Activated T-cell treated with anti-CD3 and anti-CD28 coated beads for 4 hours (primary cell): ENCODE results near the gene MBD2.
A peak's percentile ranks its signal among the peaks of the same experiment; 100 is the strongest.

Source experiments
- DNase-seq: peaks from one replicate; pipeline ENCODE4 v3.0.0-alpha.2; 2020

The MBD2 gene

DNA sequence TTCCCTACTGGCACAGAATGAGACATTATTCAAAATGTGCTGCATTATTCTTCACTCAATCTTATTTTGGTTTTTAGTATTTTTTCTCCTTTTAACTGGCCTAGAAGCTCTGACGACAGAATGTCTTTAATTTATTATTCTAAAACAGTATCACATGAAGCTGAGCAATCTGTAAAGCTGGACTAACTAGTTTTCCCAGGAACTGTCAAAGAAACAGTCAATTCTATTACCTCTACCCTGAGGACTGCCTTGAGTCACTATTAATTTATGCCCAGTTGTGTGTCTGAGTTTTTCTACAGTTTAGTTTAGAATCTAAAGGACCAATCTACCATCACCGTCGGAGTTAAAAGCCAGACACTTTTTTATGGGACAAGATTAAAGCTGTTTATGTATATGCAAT is 31.6 kb downstream of the MBD2 start:
- no peak for DNase-seq

- no peak for DNase-seq
These were observed 32.1 kb downstream of the MBD2 start for GRCh38 chr18:54192415-54192814.

GRCh38 chr18:54191352-54191751 is 33.1 kb downstream of the MBD2 start:
- DNase-seq: no peak

GRCh38 chr18:54187372-54187771 is 37.1 kb downstream of the MBD2 start:
- no peak for DNase-seq

DNA sequence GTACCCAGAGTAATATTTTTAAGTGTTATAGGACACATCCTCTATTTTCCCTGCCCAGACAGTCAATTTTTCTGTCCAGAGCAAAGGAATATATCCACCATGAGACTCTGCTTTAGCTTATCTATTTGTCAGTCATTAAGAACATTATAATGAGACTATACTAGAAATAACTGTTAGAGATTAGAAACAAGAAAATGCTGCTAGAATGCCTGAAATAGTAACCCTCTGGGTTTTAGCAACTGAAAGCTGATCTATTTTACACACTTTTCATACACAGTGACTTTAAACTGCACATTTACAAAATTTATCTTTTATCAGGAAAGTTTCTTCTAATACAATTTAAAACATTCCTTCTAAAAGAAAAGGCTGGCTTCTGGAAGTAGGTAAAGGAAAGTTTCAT is 39.6 kb downstream of the MBD2 start:
- DNase-seq: no peak

DNA sequence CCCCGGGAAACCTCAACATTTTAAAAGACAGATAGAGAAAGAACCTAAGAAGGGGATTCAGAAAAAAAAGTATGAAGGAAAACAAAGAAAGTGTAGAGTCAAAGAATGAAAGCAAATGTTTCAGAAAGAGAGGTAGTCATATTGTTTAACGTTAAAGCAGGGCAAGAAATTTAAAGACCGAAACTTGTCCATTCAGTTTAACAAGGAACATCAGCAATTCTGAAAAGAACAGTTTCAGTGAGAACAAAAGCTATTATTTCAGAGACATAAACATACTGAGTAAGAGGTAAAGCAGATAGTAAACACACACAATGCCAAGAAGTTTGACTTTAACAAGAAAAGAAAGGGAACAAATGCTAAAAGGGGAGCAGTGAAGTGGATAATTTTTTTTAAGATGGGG is 41.1 kb downstream of the MBD2 start:
- no peak for DNase-seq

DNA sequence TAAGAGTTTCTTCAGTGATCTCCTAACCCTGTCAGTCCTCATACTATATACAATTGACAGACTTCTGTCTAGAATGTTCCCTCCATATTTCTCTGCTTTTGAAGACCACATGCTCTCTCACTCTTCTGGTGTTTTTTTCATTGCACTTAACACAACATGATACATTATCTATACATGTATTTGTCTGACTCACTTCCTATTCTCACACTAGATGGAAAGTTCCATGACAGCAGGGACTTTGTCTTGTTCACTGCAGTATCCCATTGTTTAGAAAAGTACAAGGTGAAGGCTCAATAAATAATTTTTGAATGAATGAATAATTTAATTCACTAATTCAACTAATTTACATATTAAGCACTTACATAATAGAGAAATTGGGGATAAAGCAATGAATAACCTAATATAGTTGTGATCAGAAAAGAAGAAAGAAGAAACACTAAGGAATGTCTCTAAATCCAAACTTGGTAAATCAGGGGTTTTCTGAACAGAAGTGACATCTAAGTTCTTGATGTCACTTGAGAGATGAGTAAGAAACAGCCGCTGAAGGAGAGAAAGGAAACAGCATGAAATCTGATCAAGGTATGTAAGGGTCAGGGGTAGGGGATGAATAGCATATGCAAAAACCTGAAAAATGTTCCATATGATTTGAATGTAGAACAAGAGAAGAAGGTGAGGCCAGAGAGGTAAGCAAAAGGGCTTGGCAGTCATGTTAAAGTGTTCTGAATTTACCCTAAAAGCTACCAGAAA is 42.4 kb downstream of the MBD2 start:
- no peak for DNase-seq

GRCh38 chr18:54173980-54174630 is 50.4 kb downstream of the MBD2 start:
- DNase-seq: no peak

- DNase-seq: no peak
These were observed 51.2 kb downstream of the MBD2 start for GRCh38 chr18:54173250-54173649.

- DNase-seq: no peak
These were observed 54.8 kb downstream of the MBD2 start for GRCh38 chr18:54169431-54170403.

- no peak for DNase-seq
These were observed 59.0 kb downstream of the MBD2 start for GRCh38 chr18:54165450-54165849.

GRCh38 chr18:54163453-54163852 is 61.0 kb downstream of the MBD2 start:
- DNase-seq: no peak

- no peak for DNase-seq
These were observed 62.0 kb downstream of the MBD2 start for GRCh38 chr18:54162431-54162830.

DNA sequence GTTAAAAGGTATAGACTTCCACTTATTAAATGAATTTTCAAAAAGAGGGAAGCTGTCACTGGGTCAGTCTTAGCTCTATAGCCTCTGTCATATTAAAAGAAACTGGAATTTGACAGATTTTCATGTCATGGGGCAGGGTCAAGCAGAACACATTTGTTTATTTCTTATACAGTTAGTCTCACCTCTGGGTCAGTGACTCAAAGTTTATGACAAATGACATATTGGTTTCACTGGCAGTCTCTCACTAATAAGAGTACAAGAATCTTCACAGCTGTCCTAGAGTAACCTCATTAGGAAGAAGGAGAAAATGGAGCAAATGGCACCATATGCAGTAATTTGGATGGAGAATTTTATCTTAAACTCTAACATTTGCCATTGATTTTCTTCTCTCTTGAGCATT is 63.2 kb downstream of the MBD2 start:
- DNase-seq: no peak

DNA sequence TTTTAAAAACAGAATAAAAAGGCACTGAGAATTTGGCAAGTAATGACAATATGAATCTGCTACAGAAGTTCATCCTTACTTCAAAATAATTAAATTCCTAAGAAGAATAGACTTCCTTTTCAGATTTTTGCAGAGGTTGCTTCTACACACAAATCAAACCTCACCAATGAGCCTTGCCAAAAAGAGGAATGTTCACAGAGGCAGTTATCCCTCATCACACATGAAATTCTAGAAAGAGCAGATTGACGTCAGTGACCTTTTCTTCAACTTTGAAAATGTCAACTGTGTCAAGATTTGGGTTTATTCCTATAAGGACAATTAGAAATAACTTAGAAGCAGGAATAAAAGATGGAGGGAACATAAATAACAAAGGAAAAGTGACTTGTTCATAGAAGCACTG is 64.6 kb downstream of the MBD2 start:
- DNase-seq: no peak

- DNase-seq: no peak
These were observed 66.7 kb downstream of the MBD2 start for GRCh38 chr18:54157646-54158385.

GRCh38 chr18:54155412-54155811 is 69.1 kb downstream of the MBD2 start:
- DNase-seq: no peak

DNA sequence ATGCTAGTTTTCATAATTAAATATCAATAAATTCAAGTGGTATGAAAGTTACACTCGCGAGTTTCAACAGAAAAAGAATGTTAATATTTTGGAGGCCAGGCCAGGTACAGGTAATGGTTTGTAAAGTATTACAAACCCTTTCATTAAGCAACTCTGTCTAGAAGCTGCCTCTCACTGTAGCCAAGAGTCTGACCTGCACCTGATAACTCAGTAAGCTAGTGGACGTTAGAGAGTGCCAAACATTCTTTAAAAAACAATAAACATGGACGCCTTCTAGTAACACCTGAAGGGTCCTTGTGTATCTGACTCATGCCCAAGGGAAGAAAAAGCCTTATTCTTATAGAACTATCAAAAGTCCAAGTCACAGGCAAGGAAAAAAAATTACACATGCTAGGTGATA is 70.2 kb downstream of the MBD2 start:
- DNase-seq: no peak

DNA sequence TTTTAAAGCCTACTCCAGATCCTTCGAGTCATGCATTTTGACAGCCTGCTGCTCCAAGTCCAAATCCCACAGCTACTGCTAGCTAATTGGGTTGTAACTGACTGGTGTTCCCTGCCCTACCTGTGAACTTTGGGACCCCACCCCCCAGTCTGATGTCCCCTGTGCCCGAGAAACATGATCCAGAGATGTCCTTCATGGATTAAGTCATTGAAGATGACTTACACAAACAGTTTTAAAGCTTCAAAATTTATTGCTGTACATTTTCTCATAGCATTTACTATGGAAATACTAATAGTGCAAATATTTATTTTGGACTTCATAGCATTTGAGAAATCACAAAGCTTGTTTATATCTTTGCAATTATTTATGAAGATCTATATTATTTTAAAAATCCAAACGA is 73.1 kb downstream of the MBD2 start:
- no peak for DNase-seq

GRCh38 chr18:54150226-54150625 is 74.2 kb downstream of the MBD2 start:
- no peak for DNase-seq

DNA sequence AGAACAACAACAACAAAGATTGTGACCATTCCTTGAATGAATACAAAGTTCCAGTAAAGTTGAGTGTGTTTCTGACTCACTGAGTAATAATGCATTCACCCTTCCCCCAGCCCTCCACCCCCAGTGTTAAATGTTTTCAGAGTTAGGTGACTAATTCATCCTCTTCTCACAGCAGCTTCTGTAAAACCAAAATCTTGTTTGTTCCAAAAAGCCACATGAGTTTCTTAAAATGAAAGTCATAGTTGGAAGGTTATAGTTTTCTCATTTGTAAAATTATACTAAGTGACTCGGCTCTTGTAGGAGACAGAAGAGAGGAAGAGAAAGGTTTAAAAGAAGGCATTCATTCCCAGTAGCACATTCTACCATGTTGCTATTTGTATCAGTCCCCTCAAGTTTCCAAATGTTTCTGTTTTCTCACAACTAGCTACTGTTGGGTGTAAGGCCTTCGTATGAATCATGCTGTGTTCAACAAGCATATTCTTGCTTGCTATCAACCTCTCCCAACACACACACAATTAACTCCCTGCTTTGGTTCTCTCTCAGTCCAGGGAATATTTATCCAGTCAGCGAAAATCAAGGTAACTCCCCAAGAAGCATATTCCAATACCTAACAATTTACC is 75.3 kb downstream of the MBD2 start:
- peak; percentile 42 for DNase-seq

DNA sequence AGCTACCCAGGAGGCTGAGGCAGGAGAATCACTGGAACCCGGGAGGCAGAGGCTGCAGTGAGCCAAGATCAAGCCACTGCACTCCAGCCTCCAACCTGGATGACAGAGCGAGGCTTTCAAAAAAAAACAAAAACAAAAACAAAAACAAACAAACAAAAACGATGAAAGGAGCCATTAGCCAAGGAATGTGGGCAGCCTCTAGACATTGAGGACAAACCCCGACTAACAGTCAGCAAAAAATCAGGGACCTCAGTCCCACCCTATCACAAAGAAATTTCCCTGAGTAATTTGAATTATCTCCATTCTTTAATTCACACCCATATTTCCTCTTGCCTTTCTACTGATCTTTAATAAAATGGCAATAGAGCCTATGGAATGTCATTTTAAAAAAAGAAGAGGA is 75.8 kb downstream of the MBD2 start:
- DNase-seq: no peak
